Measurements from ENCODE around the gene NDUFA8. TPM values are rescaled to one million over a fixed set of nuclear protein-coding genes. Genes with fewer than 3 reads are reported as not detected.

The NDUFA8 gene
- total RNA-seq, 3 donors from 2014 or later = 30.4 to 37.5 (median 30.5) TPM

GRCh38 chr9:122151267-122151828 lies 8.2 kb downstream of the NDUFA8 start:
- H3K9me3 ChIP-seq = no peaks in the 10 kb centered on the region
- no peaks in the 10 kb centered on the region for H3K36me3 ChIP-seq
- intact Hi-C loops (cut with DNase I; ENCODE audit: low total_unique reads) = no loop called here
- H3K27me3 ChIP-seq = no peaks in the 10 kb centered on the region
- H3K4me3 ChIP-seq = no peak overlapping the region
- DNase-seq (ENCODE audit: low spot score in 2 of 2) = no peak
- no peaks in the 10 kb centered on the region for H3K4me1 ChIP-seq
- no peak for TF ChIP-seq POLR2A (IDR thresholded peaks at IDR 0.05)
- no peak for TF ChIP-seq POLR2AphosphoS5 (IDR thresholded peaks at IDR 0.05)
- no peak for TF ChIP-seq CTCF (IDR thresholded peaks at IDR 0.05)
- no peak overlapping the region for H3K27ac ChIP-seq

- TF ChIP-seq POLR2AphosphoS5 (IDR thresholded peaks at IDR 0.05) (no peak), CTCF (IDR thresholded peaks at IDR 0.05) (no peak), POLR2A (IDR thresholded peaks at IDR 0.05) (no peak)
- no peaks in the 10 kb centered on the region for H3K27me3 ChIP-seq
- no peak for DNase-seq (ENCODE audit: low spot score in 2 of 2)
- intact Hi-C loops (cut with DNase I; ENCODE audit: low total_unique reads) = no loop called here
- H3K4me1 ChIP-seq = no peaks in the 10 kb centered on the region
- no peaks in the 10 kb centered on the region for H3K36me3 ChIP-seq
- H3K27ac ChIP-seq = no peak overlapping the region
- H3K4me3 ChIP-seq = no peak overlapping the region
- H3K9me3 ChIP-seq = no peaks in the 10 kb centered on the region
Observed at GRCh38 chr9:122145592-122145863, 14.1 kb downstream of the NDUFA8 start.

GRCh38 chr9:122144836-122145591 lies 14.6 kb downstream of the NDUFA8 start:
- no peak for TF ChIP-seq POLR2AphosphoS5 (IDR thresholded peaks at IDR 0.05)
- no peak for TF ChIP-seq POLR2A (IDR thresholded peaks at IDR 0.05)
- TF ChIP-seq CTCF (IDR thresholded peaks at IDR 0.05) = no peak
- intact Hi-C loops (cut with DNase I; ENCODE audit: low total_unique reads) = no loop called here
- Histone ChIP-seq H3K9me3 (no peaks in the 10 kb centered on the region), H3K4me1 (no peaks in the 10 kb centered on the region), H3K36me3 (no peaks in the 10 kb centered on the region), H3K27ac (no peak overlapping the region), H3K27me3 (no peaks in the 10 kb centered on the region), H3K4me3 (no peak overlapping the region)
- no peak for DNase-seq (ENCODE audit: low spot score in 2 of 2)

- intact Hi-C loops (cut with DNase I; ENCODE audit: low total_unique reads) = no loop called here
- no peaks in the 10 kb centered on the region for H3K36me3 ChIP-seq
- DNase-seq (ENCODE audit: low spot score in 2 of 2) = no peak
- TF ChIP-seq CTCF (IDR thresholded peaks at IDR 0.05) (no peak), POLR2AphosphoS5 (IDR thresholded peaks at IDR 0.05) (no peak), POLR2A (IDR thresholded peaks at IDR 0.05) (no peak)
- no peaks in the 10 kb centered on the region for H3K27me3 ChIP-seq
- no peaks in the 10 kb centered on the region for H3K9me3 ChIP-seq
- H3K27ac ChIP-seq = no peak overlapping the region
- H3K4me1 ChIP-seq = no peaks in the 10 kb centered on the region
- H3K4me3 ChIP-seq = no peak overlapping the region
Observed at GRCh38 chr9:122143876-122144405, 15.6 kb downstream of the NDUFA8 start.

- DNase-seq (ENCODE audit: low spot score in 2 of 2) = no peak
- H3K36me3 ChIP-seq = no peaks in the 10 kb centered on the region
- H3K4me1 ChIP-seq = no peaks in the 10 kb centered on the region
- TF ChIP-seq POLR2AphosphoS5 (IDR thresholded peaks at IDR 0.05) = no peak
- no peak for TF ChIP-seq CTCF (IDR thresholded peaks at IDR 0.05)
- TF ChIP-seq POLR2A (IDR thresholded peaks at IDR 0.05) = no peak
- H3K9me3 ChIP-seq = no peaks in the 10 kb centered on the region
- H3K27me3 ChIP-seq = no peaks in the 10 kb centered on the region
- no peak overlapping the region for H3K27ac ChIP-seq
- no peak overlapping the region for H3K4me3 ChIP-seq
- intact Hi-C loops (cut with DNase I; ENCODE audit: low total_unique reads) = no loop called here
Observed at GRCh38 chr9:122143296-122143695, 16.3 kb downstream of the NDUFA8 start.
